MM.1S (cell line): Measurements from ENCODE around the gene RASGEF1C.

Source experiments
- EZH2 ChIP-seq: fragments of 300-600 bp; sonication (generic); optimal IDR thresholded peaks from 2 replicates; pipeline ENCODE3; 2017; ENCODE audit warnings: low read depth, mild to moderate bottlenecking, antibody characterized with exemption, low read length, mixed read lengths
- TF ChIP-seq, protein P1 (sequence below): fragments of 300-600 bp; sonication (generic); IDR thresholded peaks from 2 replicates; pipeline ENCODE4 v1.5.1; 2016; ENCODE audit warnings: antibody characterized with exemption, low read length, mixed read lengths

DNA sequence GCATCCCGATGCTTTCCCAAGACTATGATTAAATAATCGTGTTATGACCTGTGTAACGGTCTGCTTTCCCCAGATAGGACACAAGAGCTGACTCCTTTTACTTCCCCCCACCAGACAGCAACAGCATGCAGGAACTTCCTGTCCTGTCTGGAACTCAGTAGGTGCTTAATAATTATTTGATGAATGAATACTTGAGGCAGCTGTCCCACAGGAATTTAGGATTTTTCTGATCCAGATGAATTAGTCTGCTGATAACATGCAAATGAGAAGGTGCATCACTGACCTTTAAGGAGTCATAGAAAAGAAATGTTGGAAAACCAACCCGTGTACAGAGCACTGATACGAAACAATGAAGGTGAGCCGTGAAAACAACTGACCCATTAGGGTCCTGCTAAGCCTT lies 149.7 kb downstream of the RASGEF1C start:
- TF ChIP-seq, protein P1, sequence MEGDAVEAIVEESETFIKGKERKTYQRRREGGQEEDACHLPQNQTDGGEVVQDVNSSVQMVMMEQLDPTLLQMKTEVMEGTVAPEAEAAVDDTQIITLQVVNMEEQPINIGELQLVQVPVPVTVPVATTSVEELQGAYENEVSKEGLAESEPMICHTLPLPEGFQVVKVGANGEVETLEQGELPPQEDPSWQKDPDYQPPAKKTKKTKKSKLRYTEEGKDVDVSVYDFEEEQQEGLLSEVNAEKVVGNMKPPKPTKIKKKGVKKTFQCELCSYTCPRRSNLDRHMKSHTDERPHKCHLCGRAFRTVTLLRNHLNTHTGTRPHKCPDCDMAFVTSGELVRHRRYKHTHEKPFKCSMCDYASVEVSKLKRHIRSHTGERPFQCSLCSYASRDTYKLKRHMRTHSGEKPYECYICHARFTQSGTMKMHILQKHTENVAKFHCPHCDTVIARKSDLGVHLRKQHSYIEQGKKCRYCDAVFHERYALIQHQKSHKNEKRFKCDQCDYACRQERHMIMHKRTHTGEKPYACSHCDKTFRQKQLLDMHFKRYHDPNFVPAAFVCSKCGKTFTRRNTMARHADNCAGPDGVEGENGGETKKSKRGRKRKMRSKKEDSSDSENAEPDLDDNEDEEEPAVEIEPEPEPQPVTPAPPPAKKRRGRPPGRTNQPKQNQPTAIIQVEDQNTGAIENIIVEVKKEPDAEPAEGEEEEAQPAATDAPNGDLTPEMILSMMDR = no peak
- no peak for TF ChIP-seq EZH2
